Ammon's horn (tissue), 1 donor: ENCODE results near the gene SLC37A1.
"Not testable (repeated sequence)": the region's sequence is repeated elsewhere in the genome, so short reads cannot be mapped to it uniquely, and the experiment has no call there.

Source experiments
- DNase-seq: peaks from one replicate; pipeline ENCODE4 v3.0.0-alpha.2; 2016; ENCODE audit warnings: low spot score

Gene SLC37A1

GRCh38 chr21:42619166-42619565 lies 105.5 kb downstream of the SLC37A1 start:
- no peak for DNase-seq

GRCh38 chr21:42619841-42620240 lies 106.2 kb downstream of the SLC37A1 start:
- no peak for DNase-seq

GRCh38 chr21:42621166-42621818 lies 107.6 kb downstream of the SLC37A1 start:
- no peak for DNase-seq

GRCh38 chr21:42621819-42622177 lies 108.1 kb downstream of the SLC37A1 start:
- peak; percentile 52 for DNase-seq

- DNase-seq, result peak; percentile 38
Measured at GRCh38 chr21:42622284-42622683, 108.6 kb downstream of the SLC37A1 start.

GRCh38 chr21:42623694-42624093 lies 110.0 kb downstream of the SLC37A1 start:
- no peak for DNase-seq

- DNase-seq, result no peak
Measured at GRCh38 chr21:42624095-42624790, 110.6 kb downstream of the SLC37A1 start.

- no peak for DNase-seq
Measured at GRCh38 chr21:42624936-42625335, 111.3 kb downstream of the SLC37A1 start.

GRCh38 chr21:42626171-42626570 lies 112.5 kb downstream of the SLC37A1 start:
- DNase-seq, result no peak

- DNase-seq, result no peak
Measured at GRCh38 chr21:42627527-42628289, 114.1 kb downstream of the SLC37A1 start.

GRCh38 chr21:42628466-42629061 lies 114.9 kb downstream of the SLC37A1 start:
- not testable (repeated sequence) for DNase-seq

GRCh38 chr21:42629933-42630589 lies 116.4 kb downstream of the SLC37A1 start:
- DNase-seq, result no peak

GRCh38 chr21:42630626-42631025 lies 117.0 kb downstream of the SLC37A1 start:
- no peak for DNase-seq
